GM18508 (cell line): ENCODE results near the gene LRRC36.
"Not testable (repeated sequence)": the region's sequence is repeated elsewhere in the genome, so short reads cannot be mapped to it uniquely, and the experiment has no call there.

Experiments
- ATAC-seq: cut with Tn5 transposase; IDR thresholded peaks from one replicate; pipeline ENCODE4 v1.9.1; 2021; ENCODE audit warnings: moderate number of reproducible peaks; ENCODE audit not compliant: insufficient read depth, unreplicated experiment

The LRRC36 gene

GRCh38 chr16:67336648-67337047, 10.0 kb downstream of the LRRC36 start:
- no peak for ATAC-seq

GRCh38 chr16:67339453-67339852, 12.8 kb downstream of the LRRC36 start:
- ATAC-seq, result no peak

GRCh38 chr16:67341250-67341649, 14.6 kb downstream of the LRRC36 start:
- ATAC-seq, result no peak

- no peak for ATAC-seq
These were observed 16.0 kb downstream of the LRRC36 start for GRCh38 chr16:67342616-67343015.

- no peak for ATAC-seq
These were observed 18.8 kb downstream of the LRRC36 start for GRCh38 chr16:67345401-67345800.

- ATAC-seq, result no peak
These were observed 19.7 kb downstream of the LRRC36 start for GRCh38 chr16:67346341-67346740.

GRCh38 chr16:67349172-67349571, 22.6 kb downstream of the LRRC36 start:
- no peak for ATAC-seq

GRCh38 chr16:67350324-67350723, 23.7 kb downstream of the LRRC36 start:
- ATAC-seq, result no peak

- ATAC-seq, result not testable (repeated sequence)
These were observed 25.8 kb downstream of the LRRC36 start for GRCh38 chr16:67352463-67352862.

- no peak for ATAC-seq
These were observed 29.8 kb downstream of the LRRC36 start for GRCh38 chr16:67356396-67356795.

GRCh38 chr16:67357561-67357960, 30.9 kb downstream of the LRRC36 start:
- ATAC-seq, result no peak

GRCh38 chr16:67359540-67360269, 33.1 kb downstream of the LRRC36 start:
- ATAC-seq, result not testable (repeated sequence)

- no peak for ATAC-seq
These were observed 34.4 kb downstream of the LRRC36 start for GRCh38 chr16:67361038-67361437.

GRCh38 chr16:67364600-67365235, 38.1 kb downstream of the LRRC36 start:
- ATAC-seq, result no peak

GRCh38 chr16:67370661-67371060, 44.0 kb downstream of the LRRC36 start:
- no peak for ATAC-seq

- ATAC-seq, result no peak
These were observed 46.0 kb downstream of the LRRC36 start for GRCh38 chr16:67372664-67373063.

GRCh38 chr16:67376012-67376411, 49.4 kb downstream of the LRRC36 start:
- not testable (repeated sequence) for ATAC-seq

- no peak for ATAC-seq
These were observed 52.0 kb downstream of the LRRC36 start for GRCh38 chr16:67378642-67379041.

- no peak for ATAC-seq
These were observed 56.7 kb downstream of the LRRC36 start for GRCh38 chr16:67383284-67383683.

GRCh38 chr16:67384778-67385510, 58.3 kb downstream of the LRRC36 start:
- no peak for ATAC-seq

GRCh38 chr16:67386861-67387455, 60.3 kb downstream of the LRRC36 start:
- ATAC-seq, result no peak
